ENCODE results near the gene RTN3.
"Not testable (repeated sequence)": the region's sequence is repeated elsewhere in the genome, so short reads cannot be mapped to it uniquely, and the experiment has no call there.

The RTN3 gene, protein sequence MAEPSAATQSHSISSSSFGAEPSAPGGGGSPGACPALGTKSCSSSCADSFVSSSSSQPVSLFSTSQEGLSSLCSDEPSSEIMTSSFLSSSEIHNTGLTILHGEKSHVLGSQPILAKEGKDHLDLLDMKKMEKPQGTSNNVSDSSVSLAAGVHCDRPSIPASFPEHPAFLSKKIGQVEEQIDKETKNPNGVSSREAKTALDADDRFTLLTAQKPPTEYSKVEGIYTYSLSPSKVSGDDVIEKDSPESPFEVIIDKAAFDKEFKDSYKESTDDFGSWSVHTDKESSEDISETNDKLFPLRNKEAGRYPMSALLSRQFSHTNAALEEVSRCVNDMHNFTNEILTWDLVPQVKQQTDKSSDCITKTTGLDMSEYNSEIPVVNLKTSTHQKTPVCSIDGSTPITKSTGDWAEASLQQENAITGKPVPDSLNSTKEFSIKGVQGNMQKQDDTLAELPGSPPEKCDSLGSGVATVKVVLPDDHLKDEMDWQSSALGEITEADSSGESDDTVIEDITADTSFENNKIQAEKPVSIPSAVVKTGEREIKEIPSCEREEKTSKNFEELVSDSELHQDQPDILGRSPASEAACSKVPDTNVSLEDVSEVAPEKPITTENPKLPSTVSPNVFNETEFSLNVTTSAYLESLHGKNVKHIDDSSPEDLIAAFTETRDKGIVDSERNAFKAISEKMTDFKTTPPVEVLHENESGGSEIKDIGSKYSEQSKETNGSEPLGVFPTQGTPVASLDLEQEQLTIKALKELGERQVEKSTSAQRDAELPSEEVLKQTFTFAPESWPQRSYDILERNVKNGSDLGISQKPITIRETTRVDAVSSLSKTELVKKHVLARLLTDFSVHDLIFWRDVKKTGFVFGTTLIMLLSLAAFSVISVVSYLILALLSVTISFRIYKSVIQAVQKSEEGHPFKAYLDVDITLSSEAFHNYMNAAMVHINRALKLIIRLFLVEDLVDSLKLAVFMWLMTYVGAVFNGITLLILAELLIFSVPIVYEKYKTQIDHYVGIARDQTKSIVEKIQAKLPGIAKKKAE

DNA sequence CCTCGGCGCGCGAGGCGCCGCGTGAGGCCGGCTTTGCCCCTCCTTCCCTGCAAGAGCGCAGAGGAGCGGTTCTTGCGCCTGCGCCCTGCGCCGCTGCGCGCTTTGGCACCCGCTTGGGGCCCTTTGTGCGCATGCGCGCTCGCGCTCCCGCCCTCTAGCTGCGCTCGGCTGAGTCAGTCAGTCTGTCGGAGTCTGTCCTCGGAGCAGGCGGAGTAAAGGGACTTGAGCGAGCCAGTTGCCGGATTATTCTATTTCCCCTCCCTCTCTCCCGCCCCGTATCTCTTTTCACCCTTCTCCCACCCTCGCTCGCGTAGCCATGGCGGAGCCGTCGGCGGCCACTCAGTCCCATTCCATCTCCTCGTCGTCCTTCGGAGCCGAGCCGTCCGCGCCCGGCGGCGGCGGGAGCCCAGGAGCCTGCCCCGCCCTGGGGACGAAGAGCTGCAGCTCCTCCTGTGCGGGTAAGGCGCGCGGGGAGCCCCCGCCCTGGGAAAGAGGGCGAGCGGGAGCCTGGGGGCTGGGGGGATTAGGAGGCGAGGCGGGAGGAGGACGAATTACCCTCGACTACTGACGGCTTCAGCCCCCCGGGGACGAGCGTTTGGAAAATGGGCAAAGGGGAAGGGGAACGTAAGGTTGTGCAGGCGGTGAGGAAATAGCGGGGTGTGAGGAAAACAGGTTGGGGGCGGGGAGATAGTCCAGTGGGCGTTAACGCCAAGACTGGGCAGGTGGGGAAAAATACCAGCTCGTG lies at the start of gene RTN3:
TSS of gene RTN3 (plus strand) at position 180 of the 745 bp plus-strand sequence. CDS start at position 317, 137 bp downstream.
- peak; percentile 66 to 99 (median 95) for DNase-seq

DNA sequence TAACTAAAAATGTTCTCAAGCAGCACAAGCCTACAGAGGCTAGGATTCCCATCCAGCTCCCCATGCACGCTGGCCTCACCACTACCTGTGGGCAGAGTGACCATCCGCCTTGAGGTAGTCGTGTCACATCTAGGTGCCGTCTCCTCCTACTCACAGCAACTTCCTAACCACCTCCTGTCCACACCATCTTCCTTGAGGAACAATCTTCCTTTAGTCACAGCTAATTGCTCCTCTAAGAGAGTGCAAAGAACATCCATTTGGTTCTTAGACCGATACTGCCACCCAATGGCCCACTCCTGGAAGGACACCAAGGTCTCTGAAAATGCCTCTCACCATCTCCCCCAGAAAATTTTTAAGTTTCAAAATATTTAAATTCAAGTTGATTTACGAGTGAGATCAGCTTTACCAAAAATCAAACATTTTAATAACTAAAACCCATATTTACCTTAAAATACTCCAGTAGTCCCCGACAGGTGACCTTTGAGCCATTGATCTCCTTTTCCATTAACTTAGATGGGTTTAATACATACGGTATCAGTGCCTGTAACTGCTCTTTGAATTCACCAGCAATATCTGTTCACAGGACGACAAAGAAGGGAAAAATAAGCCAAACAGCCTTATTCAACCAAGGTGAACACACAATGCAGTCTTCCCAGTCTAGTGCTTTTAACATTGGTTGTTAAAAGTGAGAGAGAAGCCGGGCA lies 45.4 kb upstream of the RTN3 start:
- DNase-seq = peak in 46 of 51 donors; percentile 3 to 84 (median 38)

DNA sequence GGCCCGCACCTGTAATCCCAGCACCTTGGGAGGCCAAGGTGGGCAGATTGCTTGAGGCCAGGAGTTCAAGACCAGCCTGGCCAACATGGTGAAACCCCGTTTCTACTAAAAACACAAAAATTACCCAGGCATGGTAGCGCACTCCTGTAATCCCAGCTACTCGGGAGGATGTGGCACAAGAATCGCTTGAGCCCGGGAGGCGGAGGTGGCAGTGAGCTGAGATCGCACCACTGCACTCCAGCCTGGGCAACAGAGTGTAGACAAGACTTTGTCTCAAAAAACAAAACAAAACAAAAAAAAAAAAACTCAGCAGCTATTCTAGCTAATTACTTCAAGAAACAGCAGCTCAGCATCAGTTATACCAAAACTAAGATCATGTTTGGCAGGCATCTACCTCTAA lies 42.9 kb upstream of the RTN3 start:
- not testable (repeated sequence) for DNase-seq

DNA sequence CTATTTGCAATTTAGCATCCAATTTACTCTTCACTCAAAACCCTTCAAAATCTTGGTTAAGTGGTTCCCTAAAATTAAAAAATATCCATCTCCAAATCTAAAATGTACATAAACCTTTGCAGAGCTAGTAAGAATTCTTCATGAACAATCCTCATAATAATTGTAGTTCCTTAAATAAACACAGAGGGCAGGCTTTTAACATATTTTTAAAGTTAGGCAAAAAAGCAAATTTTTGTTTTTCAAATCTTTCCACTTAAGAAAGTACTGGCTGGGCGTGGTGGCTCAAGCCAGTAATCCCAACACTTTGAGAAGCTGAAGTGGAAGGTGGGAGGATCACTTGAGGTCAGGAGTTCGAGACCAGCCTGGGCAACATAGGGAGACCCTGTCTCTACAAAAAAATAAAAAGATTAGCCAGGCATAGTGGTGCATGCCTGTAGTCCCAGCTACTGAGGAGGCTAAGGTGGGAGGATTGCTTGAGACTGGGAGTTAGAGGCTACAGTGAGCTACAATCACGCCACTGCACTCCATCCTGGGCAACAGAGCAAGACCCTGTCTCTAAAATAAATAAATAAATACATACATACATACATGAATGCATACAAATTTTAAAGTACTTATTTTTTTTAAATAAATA lies 42.0 kb upstream of the RTN3 start:
- DNase-seq = peak in 1 of 51 donors; percentile 8

DNA sequence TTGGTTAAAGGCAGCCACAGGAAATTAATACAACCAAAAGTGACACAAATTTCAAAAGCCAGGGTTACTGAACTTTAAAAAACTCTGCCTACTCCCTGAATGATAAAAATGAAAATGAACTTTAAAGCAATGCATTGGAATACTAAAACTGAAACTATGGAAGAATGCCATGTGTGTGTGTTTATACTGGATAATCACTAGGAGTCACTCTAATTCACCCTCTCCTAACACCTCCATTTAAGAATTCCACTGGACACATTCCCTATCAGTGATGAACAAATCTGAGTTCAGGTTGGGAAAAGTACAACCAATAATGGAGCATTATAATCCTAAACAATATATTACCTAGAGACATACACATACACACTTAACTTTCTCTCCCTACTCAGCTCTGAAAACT lies 39.6 kb upstream of the RTN3 start:
- DNase-seq = no peak

DNA sequence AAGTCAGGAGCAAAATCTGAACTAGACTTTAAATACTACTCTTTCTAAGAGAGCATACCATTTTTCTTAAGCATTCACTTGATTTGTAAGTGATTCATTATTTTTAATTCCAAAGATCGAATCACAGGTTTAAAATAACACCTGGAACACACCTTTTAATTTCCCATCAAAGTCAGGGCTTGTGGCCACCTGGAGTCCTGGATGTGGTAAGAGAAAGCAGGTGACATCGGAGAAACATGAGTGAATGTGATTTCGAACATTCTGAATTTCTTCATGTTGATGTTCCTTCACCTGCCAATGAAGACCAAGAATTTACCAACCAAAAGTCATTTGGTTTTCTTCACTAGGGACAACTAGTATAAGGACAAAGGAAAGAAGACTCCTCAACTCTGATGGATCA lies 38.1 kb upstream of the RTN3 start:
- no peak for DNase-seq

DNA sequence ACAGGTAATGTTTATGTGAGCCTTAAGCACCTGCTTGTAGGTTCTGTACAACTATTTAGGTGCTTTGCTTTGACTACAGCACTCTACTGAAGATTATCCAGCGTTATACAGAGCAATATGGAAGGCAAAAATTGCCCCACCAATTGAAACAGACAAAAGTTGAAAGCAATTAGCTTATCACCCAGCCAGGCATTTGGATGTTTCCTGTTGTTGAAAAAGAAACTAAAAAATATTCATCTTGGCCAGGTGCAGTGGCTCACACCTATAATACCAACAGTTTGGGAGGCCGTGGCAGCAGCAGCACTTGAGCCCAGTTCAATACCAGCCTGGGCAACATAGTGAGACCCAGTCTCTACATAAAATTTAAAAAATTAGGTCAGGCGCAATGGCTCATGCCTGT lies 28.6 kb upstream of the RTN3 start:
- no peak for DNase-seq

DNA sequence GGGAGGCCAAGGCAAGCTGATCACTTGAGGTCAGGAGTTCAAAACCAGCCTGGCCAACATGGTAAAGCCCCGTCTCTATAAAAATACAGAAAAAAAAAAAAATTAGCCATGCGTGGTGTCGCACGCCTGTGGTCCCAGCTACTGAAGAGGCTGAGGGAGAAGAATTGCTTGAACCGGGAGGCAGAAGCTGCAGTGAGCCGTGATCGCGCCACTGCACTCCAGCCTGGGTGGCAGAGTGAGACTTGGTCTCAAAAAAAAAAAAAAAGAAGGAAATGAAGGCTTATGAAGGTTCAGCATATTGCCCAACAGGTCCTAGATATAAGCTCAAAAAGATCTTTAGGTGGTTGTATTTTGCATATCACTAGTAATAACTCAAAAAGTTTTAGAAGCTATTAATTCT lies 20.3 kb upstream of the RTN3 start:
- DNase-seq = no peak

DNA sequence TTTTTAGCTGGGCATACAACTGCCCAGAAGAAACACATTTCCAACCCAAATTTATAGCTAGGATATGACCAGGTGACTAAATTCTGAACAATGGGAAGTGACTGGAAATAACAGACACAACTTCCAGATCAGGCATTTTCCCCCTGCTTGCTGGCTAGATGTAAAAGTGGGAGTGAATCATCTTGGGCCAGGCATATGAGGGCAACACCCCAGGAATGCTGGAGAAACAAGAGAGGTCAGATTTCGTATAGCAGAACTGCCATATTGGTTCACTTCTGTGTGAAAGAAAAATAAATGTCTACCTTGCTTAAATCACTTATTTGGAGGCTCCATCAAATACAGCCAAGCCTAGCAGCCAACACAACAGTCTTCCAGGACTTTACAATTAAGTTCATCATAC lies 17.5 kb upstream of the RTN3 start:
- DNase-seq = no peak

DNA sequence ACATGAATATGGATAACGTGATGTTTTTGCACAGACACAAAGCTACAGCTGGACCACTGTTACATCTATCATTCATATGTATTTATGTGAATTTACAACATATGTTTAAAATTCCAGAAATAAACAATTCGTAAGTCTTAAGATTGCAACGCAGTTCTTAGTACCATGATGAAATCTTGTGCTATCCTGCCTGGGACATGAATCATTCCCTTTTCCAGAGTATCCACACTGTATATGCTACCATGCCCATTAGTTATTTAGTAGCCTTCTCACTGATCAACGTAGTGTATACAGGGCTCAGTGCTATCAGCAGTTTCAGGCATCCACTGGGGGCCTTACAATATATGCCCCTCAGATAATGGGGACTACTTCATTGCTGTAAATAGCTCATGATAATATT lies 14.4 kb upstream of the RTN3 start:
- DNase-seq = no peak

DNA sequence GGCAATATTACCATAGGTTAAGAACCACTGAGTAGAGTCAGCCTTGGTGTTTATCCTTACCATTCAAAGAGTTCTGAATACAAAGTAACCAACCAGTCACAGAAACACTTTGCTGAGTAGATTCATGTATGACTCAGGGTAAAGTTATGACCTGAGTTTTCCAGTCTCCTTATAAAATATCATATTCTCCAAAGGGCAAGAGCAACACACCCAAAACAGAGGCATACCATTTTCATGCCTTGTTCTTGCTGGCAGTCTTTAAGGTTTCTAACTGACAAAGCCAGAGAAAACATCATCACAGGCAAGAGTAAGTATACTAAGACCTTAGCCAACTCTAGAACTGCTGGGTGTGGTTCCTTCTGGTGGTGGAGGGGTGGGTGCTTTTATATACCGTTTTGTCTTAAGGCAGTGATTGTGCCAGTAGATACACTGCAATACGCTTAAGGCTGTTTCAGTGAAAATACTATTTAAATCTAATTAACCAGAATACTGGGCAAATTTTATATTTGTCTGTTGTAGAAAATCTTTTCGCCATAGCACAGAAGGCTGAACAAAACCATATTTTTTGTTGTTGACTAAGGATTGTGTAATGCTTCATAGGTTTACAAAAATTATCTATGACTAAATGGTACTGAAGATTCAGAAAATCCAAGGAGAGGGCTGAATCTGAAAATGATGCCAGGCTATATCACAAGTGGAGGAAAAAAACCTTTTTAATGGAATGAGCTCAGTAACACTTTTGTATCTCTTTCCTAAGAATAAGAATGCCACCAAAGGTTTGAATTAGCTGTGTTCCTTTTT lies 13.1 kb upstream of the RTN3 start:
- DNase-seq = no peak

DNA sequence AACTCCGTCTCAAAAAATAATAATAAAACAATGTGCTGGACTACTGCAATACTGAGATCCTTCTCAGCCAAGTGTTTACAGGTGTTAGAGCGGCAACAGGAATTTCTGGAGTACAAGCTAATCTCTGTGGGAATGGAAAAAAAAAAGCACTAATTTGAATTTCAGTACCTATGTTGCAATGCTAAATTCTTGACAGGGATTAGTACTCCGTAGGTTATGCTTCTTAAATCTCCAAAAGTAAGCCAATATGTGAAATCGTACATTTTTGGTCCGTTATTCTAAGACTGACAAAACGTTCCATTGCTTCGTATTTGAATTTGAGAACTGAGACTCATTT lies 11.2 kb upstream of the RTN3 start:
- DNase-seq = no peak

DNA sequence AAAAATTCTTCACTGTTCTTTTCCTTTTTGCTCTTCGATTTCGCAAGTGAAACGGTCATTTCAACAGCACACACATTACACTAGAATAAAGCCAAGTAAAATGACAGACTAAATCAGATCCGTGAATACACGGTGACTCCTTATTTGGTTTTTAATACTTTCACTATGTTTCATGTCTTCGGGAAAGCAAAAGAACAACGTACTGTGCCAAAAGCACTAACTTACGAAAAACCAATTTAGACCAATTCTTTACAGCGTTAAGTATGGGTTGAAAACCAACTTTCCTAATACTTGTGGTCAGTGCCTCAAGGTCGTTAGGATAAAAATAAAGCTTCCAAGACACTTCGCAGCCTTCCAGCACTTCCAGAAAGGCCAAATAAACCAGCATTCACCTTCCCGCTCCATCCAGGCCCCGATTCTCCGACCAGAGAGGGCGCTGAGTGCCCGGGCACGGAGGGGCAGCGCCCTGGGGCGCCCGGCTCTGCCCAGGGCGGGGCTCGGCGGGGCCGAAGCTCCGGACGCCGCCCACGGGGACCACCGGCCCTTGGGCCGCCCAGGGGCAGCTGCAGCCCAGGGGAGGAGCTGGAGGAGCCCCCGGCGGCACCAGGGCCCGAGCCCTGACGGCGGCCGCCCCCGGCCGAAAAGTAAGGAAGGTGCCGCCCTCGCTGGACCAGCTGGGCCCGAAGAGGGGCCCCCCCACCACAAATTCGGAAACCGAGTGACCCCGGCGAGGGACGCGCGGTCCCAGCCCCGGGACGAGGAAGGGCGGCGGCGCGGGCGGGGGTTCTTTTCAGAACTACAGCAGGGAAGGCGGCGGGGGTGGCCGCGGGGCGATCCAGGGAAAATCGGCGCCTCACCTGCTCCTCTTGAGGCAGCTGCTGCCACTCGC lies 10.6 kb upstream of the RTN3 start:
- DNase-seq = peak in 46 of 51 donors; percentile 9 to 76 (median 51)

DNA sequence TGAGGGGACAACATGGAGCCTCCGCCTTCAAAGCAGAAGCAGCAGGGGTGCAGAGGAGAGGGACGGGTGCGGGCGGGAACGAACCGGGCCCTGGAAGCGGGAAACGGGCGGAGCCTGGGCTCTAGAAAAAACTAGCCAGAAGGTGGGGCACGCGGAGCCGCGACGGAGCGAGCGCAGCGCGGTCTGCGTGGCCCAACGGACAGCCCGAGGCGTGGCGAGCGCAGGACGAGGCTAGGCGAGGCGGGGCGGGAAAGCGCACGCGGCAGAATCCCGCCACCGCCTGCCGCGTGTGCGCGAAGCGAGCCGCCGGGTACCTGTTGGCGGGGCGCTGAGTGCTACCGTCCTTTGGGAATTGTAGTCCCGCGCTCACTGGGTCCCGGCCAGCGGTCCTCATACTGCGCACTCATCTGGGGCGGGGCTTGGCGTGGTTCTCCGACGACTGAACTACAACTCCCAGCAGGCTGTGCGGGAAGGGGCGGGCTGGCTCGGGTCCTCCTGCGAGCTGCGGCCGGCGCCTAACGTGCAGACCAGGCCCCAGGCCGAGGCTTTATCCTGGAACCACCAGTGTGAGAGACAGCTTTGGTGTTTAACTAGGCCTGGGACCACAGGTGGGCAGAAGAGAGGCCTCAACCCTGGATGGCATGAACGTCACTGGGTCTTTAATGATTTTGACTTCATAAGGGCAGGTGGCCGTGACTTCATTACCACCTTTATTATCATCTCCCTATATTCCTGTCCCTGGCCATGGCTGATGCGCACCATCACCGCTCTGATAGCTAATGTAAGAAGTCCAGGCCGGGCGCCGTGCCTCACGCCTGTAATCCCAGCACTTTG lies 9.8 kb upstream of the RTN3 start, which contains the start of gene ATL3:
TSS of gene ATL3 (minus strand) at position 55 of the 834 bp plus-strand sequence. CDS start at position 14, 41 bp downstream.
- DNase-seq = peak; percentile 58 to 98 (median 93)

DNA sequence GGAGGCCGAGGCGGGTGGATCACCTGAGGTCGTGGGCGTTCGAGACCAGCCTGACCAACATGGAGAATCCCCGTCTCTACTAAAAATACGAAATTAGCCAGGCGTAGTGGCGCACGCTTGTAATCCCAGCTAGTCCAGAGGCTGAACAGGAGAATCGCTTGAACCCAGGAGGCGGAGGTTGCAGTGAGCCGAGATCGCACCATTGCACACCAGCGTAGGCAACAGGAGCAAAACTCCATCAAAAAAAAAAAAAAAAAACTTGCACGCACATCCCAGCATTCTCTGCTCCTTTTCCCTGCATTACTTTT lies 9.2 kb upstream of the RTN3 start:
- DNase-seq = no peak

DNA sequence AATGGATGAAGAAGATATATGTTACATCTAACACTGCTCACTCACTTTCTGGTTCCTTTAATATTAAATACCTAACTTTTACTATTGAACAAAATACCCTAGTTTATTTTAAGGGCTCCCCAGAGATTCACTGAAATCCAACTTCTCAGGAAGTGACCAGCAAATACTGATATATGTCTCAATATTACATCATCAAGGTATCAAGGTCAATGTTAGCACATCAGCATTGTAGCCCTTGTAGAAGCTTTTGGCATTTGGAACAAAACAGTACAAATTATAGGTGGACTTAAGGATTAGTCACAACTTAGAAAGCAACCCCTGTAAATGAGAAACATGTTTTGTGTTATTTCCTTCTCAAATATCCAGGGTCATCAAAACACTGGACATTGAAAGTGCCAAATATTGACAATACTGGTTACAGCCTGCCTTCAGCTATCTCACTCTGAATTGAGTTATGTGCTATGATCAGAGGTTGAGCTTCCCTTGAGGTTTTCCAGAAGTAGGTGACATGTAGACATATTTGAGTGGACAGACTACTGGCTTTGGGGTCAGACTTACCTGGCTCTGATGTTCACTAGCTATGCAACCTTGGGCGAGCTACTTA lies 8.3 kb upstream of the RTN3 start:
- DNase-seq = no peak

DNA sequence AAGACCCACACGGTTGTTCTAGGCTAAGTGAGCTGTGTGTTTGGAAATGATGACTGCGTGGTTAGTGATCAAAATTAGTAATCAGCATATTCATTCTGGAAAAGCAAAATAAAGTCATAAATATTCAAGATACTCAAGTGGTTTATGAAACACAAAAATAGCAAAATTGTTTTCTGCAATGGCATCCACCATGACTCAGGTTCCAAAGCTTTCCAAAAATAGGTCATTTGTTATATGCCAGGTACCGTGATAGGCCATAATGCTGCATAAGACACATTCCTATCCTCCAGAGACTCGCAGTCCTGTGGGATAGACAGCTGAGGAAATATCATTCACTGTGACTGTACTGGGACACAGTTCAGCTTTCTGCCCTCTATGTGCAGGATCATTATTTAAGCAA lies 7.7 kb upstream of the RTN3 start:
- no peak for DNase-seq

Measured in hypothalamus (tissue), 51 donors.